HG03432 (cell line): ENCODE measurements around the gene STX18.

Source experiments
- ATAC-seq: cut with Tn5 transposase; IDR thresholded peaks from one replicate; pipeline ENCODE4 v1.9.1; 2021; ENCODE audit warnings: mild to moderate bottlenecking, moderate library complexity; ENCODE audit not compliant: unreplicated experiment

Gene STX18

DNA sequence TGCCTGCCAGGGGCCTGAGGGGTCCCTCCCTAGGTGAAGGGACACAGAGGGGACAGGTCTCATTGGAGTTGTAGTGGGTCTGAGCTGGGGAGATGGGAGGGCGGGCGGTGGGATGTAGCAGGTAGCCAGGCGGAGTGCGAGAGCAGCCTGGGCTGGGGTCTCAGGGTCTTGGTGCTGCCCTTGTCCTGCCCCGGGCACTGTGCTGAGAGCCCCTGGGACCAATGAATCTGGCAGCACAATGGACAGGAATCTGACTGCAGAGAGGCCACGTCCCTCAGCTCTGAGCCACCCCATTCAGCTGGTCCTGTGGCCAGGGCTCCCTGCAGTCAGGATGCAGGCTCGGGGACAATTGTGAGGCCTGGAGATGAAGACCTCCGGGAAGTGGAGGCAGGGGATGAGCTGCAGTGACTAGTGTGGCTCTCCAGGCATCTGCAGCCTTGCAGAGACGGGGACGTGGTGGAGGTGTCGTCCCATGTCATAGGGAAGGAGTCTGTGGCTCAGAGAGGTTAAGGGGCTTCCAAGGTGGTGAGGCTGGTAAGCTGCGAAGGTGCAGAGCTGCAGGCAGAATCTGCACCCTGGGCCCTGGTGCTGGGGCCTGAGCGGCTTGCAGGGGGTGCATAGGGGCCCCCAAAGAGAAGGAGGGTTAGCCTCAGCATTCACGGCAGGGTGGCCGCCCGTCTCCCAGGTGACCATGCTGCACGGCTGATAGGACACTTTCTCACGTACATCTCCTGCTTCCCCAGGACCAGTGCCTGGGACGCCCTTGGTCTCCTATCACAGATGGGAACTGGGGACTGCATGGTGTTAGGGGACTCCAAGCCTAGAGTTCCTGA, 134.3 kb downstream of the STX18 start:
- ATAC-seq = no peak

DNA sequence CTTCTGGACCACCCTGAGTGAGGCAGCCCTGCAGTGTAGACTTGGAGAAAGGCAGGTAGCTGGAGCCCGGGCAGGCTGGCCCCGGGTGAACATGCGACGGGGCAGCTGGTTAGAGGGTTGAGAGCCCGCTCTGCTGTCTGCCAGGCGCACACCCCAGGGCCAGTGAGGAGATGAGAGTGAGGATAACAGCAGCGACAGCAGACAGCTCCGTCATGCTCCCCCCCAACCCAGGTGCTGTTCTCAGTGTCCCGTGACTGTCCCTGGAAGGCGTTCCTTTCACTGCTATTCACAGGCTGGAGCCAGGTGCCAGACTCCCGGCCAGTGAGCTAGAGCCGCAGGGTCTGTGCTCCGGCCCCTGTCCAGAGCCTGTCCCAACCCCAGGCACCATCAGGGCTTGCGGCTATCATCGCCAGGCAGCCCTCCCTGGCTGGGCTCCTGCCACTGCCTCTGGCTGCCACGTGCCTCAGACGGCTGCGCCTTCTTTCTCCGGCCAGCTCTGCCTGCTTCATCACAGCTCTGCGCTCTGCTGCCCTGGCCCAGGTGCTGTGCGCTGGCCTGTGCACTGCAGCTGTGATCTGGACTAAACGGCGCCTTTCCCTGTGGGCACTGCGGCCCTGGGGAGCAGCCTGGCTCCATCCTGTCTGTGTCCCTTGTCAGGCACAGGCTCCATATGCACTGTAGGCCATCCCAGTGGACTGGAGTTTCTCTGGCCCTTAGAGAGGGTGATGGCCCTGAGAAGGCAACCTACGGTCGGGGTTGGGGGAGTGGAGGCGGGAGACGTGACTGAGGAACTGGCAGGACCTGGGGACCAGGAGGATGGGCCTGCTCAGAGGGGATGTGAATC, 135.2 kb downstream of the STX18 start:
- ATAC-seq = no peak

GRCh38 chr4:4405358-4405962, 136.4 kb downstream of the STX18 start:
- ATAC-seq = no peak

DNA sequence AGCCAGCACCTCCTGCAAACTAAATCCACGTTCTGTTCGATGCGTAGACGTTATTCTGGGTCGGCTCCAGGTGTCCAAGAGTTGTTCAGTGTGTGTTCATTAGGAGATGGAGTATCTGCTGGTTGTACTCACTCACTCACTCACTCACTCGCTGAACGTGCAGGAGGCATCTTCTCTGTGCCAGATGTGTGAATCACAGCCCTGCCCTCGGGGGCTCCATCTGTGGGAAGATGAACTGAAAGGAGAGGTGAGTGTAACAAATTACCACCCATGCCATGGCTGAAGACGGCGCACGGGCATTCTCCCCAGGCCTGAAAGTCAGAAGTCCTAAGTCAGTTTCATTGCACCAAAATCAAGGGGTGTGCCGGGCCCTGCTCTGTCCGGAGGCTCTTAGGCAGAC, 138.9 kb downstream of the STX18 start:
- no peak for ATAC-seq

DNA sequence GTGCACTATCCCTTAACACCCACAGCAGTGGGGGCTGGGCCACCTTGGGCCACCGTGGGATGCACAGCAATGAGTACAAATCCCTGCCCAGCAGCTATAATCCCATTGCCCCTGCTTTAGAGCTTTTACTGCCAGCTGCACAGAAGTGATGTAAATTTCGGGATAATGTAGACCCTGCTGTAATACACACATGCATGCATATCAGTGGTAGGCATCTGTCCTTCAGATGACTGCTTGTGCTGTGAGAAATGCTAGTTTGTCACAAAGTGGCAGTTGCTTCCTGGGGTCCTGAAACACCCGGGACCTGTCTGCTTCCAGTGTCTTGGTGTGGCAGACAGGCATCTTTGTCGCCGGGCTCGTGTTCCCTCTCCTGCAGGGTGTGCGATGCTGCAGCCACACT, 140.8 kb downstream of the STX18 start:
- ATAC-seq = no peak

DNA sequence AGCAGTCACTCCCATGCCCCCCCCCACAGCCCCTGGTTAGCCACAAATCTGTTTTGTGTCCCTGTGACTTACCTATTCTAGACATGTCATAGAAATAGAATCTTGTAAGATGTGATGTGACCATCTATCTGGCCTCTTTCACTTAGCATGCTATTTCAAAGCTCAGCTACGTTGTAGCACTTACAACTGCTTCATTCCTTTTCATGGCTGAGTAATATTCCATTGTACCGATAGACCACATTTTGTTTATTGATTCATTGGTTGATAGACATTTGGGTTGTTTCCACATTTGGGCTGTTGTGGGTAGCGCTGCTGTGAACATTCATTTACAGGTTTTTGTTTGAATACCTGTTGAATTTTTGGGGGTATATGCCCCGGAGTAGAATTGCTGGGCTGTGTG, 143.4 kb downstream of the STX18 start:
- ATAC-seq = no peak

DNA sequence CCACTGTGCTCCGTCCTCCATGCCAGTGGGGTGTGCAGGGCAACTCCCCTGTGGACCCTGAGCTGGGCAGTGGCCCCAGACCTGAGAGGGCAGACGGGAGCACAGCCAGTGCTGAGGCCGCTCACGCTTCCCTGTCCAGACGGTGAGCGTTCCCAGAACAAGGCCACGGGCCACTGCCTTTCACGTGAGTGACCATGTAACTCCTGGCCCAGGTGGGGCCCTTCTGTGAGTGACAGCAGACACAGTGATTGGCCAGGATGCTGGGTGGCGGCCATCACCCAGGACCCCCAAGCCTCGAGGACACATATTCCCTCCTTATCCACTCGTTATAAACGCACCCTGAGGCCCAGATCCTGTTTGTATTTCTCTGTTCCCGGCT, 144.4 kb downstream of the STX18 start:
- ATAC-seq = no peak

- ATAC-seq = no peak
These were observed 145.0 kb downstream of the STX18 start for GRCh38 chr4:4396628-4397440.

- peak; percentile 74 for ATAC-seq
These were observed 145.8 kb downstream of the STX18 start for GRCh38 chr4:4395849-4396627.

- ATAC-seq = no peak
These were observed 146.5 kb downstream of the STX18 start for GRCh38 chr4:4395371-4395770.

GRCh38 chr4:4394644-4395043, 147.2 kb downstream of the STX18 start:
- ATAC-seq = no peak

- ATAC-seq = no peak
These were observed 149.2 kb downstream of the STX18 start for GRCh38 chr4:4392501-4393183.

DNA sequence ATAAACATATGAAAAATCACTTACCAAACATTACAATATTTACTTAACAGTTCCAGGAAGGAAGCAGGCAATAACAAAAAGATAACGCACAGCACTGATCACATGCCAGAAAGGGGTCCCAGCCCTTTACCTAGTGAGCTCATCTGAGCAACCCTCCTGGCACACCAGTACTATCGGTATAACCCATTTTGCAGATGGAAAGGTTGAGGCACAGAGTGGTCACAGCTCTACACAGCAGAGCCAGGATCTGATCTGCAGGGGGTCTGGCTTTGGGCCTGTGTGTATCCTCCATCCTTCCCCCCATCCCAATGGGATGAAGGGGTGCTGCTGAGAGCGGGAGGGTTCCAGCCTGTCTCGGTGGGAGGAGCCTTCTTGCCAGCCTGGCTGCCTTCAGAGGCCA, 150.0 kb downstream of the STX18 start:
- ATAC-seq = no peak

- no peak for ATAC-seq
These were observed 151.2 kb downstream of the STX18 start for GRCh38 chr4:4390515-4391240.

GRCh38 chr4:4390046-4390445, 151.8 kb downstream of the STX18 start:
- ATAC-seq = no peak

- ATAC-seq = no peak
These were observed 152.8 kb downstream of the STX18 start for GRCh38 chr4:4388836-4389575.

DNA sequence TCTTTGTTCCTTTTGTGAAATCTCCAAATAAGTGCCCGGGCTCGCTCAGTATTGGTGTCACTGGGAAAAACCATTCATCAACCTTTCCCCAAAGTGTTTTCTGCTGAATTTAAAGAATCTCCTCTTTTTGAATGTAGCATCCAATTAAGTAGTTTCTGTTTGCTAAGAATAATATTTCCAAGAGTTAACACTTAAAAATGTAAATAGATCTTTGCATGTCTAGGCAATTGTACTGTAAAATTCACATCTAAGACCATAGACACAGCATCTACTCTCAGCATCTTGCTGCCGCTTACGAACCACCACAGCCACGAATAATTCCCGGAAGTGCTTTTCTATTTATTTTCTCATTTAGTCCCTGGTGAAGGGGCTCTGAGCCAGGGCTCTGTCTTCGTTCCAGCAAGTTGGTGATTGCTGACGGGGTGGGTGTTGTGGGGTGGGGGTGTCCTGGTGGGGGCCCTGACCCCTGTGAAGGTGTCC, 153.5 kb downstream of the STX18 start:
- ATAC-seq = no peak
